GM18868 (cell line): ENCODE measurements around the gene DYNLT5.

ENCODE experiments used
- ATAC-seq: cut with Tn5 transposase; IDR thresholded peaks from one replicate; pipeline ENCODE4 v1.9.1; 2021; ENCODE audit warnings: mild to moderate bottlenecking, moderate library complexity; ENCODE audit not compliant: unreplicated experiment

The DYNLT5 gene

GRCh38 chr1:66747501-66747900 is 4.8 kb upstream of the DYNLT5 start:
- ATAC-seq: no peak

GRCh38 chr1:66750577-66750976 is 1.7 kb upstream of the DYNLT5 start:
- ATAC-seq: no peak

GRCh38 chr1:66751160-66751559 is 1.1 kb upstream of the DYNLT5 start:
- no peak for ATAC-seq

GRCh38 chr1:66752671-66753371 is 562 bp downstream of the DYNLT5 start:
- ATAC-seq: no peak

DNA sequence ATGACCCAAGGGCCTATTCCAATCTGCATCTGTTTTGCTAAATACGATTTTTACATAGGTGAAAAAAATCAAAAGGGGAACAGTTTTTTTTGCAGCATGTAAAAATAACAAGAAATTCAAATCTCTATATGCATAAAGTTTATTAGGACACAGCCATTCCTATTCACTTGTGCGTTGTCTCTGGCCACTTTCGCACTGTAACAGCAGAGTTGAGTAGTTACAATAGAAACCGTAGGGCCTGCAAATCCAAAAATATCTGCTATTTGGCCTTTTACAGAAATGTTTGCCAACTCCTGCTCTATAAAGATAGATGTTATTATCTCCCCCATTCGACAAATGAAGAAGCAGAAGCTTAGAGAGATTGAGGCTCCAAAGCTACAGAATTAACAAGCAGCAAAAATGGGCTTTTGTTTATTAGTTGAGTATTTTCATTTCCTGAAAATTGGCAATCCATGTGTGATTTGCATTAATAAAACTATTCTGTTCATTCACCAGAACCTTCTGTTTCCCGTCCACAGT is 5.5 kb downstream of the DYNLT5 start:
- peak; percentile 34 for ATAC-seq

DNA sequence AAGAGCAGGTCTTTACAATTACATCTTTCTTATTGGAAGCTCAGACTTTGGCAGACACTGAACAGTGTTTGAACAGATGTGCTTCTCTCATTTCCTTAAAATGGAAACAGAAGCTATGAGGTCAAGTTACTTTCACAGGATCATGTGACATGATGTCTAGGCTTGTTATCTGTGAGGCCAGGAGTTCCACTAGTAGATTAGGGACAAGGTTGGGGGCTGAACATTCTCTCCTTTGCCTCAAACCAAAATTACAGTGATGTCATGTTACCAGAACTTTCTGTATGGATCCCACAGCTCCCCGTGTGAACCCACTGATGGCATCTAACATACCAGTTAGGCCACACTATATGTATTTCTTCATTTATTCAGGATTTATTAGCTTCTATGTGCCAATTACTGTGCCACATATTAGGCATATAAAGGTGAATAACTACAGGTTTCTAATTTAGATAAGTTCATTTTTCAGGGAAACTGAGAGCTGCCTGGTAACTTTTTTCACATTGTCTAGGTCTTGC is 6.0 kb downstream of the DYNLT5 start:
- ATAC-seq: peak; percentile 99

DNA sequence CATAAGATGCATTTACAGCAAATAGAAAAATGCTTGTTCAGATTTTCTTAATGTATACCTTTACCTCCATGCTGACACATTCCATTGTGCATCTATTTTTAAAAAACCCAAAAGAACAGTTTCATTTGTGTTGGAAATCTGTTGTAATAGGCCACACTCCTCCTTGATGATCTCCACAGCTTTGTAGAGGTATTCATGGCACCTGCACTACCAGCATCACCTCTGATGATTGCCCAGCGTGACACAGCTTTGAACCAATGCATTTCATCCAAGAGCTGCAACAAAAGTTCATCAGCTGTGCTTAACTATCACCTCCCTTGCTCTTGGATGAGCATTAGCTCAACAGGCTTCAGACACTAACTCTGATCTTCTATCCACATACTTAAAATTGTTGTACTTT is 8.2 kb downstream of the DYNLT5 start:
- no peak for ATAC-seq

DNA sequence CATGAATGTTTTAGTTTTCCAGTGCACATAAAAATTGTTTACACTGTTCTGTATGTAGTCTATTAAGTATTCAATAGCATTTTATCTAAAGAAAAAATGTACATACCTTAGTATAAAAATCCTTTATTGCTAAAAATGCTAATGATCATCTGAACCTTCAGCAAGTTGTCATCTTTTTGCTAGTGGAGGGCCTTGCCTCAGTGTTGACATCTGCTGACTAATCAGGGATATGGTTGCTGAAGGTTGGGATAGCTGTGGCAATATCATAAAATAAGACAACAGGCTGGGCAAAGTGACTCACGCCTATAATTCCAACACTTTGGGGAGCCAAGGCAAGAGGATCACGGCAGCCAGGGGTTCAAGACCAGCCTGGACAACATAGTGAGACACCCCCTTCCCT is 9.0 kb downstream of the DYNLT5 start:
- no peak for ATAC-seq

- ATAC-seq: peak; percentile 63
These were observed 12.8 kb downstream of the DYNLT5 start for GRCh38 chr1:66764994-66765578.

DNA sequence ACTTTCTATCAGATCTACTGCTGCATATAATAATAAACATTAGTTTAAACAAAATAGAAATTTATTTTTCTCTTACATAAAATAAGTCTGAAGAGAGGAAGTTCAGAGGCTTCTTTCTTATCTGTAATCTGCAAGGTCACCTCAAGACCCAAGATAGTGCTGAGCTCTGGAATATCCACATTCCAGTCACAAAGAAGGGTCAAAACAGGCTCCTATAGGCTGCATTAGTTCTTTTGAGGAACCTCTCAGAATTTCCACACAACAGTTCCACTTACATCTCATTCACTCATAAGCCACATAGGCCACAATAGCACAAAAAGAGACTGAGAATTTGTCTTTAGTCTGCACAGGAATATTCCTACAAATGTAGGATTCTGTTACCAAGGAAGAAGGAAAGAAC is 15.4 kb downstream of the DYNLT5 start:
- ATAC-seq: no peak

GRCh38 chr1:66768965-66769364 is 16.7 kb downstream of the DYNLT5 start:
- ATAC-seq: no peak

DNA sequence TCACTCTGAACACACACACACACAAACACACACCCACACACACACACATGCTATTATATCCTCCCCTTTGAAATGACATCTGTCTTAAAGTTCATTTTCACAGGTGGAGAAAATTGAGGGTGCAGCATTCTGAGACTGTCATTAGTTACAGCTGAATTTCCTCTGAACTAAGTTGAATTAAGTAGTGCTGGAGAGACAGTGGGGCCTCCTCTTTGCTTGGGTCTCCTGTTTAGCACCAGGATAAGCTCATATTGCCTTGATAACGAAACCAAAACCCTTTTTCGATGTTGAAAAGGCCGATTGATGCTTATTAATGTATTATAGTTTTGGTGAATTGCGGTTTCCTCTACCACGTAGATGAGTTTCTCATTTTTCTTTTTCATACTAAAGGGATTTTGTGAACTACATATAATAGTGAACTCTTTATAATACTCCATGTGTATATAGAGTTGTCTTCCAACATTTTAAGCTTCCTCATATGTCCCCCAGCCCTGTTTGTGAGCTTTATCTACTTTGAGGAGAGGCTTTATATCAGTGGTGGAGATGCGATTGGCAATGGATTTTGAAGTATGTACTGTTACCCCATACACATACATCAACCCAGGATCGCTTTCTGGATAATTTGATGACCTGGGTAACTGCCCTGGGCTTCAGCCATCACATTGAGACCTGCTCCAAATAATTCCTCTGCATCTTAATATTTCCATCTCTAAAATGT is 17.4 kb downstream of the DYNLT5 start:
- ATAC-seq: peak; percentile 53

- ATAC-seq: no peak
These were observed 18.0 kb downstream of the DYNLT5 start for GRCh38 chr1:66770240-66770639.

DNA sequence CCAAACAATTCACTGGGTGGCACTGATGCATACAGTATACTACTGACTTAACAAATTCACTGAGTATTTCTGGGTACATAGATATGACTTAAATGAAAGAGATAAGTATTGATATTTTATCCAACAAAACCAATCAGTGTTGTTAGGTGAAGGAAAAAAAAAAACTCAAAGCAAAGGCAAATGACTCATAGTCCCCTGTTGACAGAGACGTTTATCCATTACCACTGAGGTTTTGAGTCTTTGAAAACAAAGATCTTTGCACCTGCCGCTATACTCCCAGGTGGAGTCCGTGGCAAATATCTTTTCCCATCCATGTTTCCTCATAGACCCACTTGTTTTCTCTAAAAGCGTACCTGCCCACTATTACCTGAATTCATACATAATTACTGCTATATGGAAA is 18.4 kb downstream of the DYNLT5 start:
- no peak for ATAC-seq

GRCh38 chr1:66773227-66773626 is 21.0 kb downstream of the DYNLT5 start:
- no peak for ATAC-seq

- no peak for ATAC-seq
These were observed 22.2 kb downstream of the DYNLT5 start for GRCh38 chr1:66774438-66774837.

- no peak for ATAC-seq
These were observed 23.4 kb downstream of the DYNLT5 start for GRCh38 chr1:66775646-66776045.

GRCh38 chr1:66777831-66778230 is 25.6 kb downstream of the DYNLT5 start:
- no peak for ATAC-seq

DNA sequence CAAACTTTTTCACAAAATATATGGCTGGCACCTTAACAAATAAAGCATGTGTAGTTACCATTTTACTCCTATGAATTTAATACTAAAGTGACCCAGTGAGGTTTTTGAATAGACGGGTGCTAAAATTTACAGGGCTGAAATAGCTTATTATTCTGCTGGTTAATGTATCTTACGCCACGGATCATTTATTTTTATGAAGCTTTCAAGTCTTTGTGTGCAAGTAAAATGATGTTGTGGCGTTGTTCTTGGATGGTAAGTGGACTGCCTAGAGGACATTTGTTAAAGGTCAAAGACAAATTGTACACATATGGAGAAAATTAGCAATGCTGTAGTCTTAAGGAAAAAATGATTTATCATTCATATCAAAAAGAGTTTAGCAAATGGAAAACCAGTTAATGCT is 26.0 kb downstream of the DYNLT5 start:
- no peak for ATAC-seq

DNA sequence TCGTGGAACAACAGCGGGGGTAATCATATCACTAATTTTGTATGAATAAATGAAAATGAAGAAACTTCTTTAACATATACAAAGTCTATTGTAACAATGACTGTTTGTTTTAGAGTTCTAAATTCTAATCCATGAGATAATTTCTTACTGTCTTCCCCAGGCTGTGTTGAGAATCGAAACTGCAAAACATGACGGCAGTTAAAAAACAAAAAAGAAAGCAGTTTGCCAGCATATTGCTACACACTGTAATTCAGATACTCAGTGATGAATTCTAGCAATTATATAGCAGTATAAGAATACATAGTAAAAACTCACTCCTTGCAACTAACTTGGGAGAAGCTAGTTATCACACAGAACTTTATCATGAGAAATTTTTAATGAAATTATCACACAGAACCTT is 26.7 kb downstream of the DYNLT5 start:
- ATAC-seq: no peak

- no peak for ATAC-seq
These were observed 27.3 kb downstream of the DYNLT5 start for GRCh38 chr1:66779475-66780078.
